NCI-H82 treated with DMSO at 0.1 percent for 48 hours (cell line): ENCODE measurements around the gene OCEL1.
A peak's percentile ranks its signal among the peaks of the same experiment; 100 is the strongest.
"Not testable (repeated sequence)": the region's sequence is repeated elsewhere in the genome, so short reads cannot be mapped to it uniquely, and the experiment has no call there.

ENCODE experiments used
- DNase-seq: peaks from one replicate; lab custom pipeline; 2025; ENCODE audit not compliant: unreplicated experiment; lab: John Stamatoyannopoulos, UW

Gene OCEL1

DNA sequence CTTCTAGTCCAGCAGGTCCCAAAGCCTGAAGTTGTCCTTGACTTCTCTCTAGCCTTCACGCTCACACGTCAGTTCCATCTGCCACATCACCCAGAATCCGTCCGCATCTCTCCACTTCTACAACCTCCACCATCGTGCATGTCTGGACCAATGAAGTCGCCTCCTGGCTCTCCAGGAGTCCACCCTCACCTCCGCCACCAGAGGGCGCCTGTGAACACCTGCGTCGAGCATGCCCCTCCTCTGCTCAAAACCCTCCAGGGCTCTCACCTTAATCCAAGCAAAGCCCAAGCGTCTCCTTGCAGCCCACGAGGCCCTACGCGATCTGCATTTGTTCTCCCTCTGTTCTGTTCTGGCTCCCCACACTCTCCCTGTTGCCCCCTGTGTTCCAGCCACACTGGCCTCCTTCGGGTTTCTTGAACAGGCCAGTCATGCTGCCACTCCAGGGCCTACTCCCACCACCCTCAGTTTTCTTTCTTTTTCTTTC lies 34.9 kb downstream of the OCEL1 start:
- peak; percentile 97 for DNase-seq

DNA sequence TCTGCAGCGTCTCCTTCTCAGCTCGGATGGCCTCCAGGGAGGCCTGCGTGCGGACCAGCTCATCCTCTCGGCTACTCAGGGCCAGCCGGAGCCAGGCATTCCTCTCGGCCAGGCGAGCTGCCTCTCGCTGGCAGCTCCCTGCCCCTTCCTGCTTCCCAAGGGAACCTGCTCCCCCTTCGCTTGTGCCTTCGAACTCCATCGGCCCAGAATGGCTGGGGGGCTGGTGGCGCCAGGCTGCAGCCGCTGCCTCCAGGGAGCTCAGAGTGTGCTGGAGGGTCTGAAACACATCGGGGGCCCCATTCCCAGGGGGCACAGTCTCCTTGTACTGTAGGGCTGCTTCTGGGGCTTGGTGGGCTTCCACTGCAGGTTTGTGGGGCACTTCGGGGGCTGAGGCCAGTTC lies 36.5 kb downstream of the OCEL1 start:
- DNase-seq = no peak

DNA sequence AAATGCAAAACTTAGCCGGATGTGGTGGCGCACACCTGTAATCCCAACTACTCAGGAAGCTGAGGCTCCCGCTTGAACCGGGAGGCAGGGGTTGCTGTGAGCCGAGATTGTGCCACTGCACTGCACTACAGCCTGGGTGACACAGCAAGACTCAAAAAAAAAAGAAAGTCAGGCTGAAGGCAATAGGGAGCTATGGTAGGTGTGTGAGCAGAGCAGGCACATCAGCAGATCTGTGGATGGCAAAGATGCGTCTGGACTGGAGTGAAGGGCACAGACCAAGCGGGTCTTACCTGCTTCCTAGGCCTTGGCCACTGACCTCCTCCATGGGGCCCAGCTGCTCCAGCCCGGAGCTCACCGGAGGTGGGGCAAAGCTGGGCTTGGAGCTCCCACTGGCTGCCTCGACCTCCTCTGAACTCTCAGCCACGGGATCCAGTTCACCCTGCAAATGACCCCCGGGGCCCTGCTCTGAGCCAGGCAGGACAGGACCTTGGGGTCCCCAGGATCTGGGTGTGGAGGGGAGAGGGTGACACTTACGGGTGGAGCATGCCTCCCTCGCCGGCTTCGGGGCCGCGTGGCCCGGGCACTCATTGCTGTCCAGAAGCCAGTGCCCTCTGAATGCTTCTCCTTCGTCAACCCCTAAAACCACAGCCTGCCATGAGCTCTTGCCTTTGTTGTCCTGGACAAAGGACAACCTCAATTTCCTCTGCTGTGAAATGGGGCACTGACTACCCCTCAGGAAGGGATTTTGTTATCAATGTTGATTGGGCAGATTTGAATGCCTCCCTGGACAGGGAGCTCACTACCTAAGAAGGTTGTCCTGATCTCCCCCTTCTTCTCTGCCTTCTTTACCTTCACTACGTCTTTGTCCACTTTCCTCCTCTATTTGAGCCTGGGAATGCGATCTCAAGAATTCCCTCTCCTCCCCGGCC lies 38.0 kb downstream of the OCEL1 start:
- no peak for DNase-seq

DNA sequence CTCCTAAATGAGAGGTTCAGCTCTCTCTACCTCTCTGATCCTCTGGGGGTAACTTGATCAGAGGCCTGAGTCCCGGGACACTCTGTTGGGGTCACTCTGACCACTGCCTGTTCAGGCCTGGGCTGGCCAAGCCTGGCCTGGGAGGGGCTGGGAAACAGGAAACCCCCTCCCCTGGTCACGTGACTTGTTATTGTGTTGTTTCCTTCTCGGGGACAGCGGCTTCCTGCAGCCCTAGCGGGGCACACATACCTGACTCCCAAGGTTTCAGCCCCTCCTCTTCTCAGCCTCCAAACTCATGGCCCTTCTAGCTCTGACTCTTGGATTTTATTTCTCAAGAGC lies 38.6 kb downstream of the OCEL1 start, which contains the start of gene USHBP1:
Gene USHBP1, minus strand, starts transcription at position 105 of the 339 bp plus-strand sequence. CDS start 446 bp downstream, outside the sequence.
- DNase-seq = no peak

DNA sequence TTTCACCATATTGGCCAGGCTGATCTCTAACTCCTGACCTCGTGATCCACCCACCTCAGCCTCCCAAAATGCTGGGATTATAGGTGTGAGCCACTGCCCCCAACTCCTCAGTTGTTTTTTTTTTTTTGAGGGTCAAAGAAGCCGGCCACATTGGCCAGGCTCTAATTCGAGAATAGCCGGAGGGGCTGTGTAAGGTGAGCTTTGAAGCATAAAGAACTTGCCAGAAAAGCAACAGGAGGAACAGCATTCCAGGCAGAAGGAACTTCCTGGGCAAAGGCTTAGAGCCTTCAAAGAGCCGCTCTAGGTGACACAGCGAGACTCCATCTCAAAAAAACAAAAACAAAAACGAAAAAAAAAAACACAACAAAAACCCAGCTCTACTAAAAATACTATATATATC lies 40.0 kb downstream of the OCEL1 start:
- DNase-seq = no peak

DNA sequence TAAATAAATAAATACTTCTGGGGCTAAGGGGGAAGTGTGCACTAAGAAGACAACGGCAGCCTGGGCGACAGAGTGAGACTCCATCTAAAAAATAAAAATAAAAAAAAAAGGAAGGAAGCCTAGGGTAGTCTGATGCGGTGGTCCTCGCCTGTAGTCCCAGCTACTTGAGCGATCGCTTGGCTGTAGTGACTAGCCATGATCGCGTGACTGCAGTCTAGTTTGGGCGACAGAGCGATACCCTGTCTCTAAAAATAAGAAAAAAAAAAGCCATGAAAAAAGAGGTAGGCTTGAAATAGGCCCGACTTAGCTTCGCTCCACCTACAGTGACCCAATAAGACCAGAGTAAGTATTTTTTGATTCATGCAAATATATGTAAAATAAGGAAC lies 40.6 kb downstream of the OCEL1 start:
- no peak for DNase-seq

DNA sequence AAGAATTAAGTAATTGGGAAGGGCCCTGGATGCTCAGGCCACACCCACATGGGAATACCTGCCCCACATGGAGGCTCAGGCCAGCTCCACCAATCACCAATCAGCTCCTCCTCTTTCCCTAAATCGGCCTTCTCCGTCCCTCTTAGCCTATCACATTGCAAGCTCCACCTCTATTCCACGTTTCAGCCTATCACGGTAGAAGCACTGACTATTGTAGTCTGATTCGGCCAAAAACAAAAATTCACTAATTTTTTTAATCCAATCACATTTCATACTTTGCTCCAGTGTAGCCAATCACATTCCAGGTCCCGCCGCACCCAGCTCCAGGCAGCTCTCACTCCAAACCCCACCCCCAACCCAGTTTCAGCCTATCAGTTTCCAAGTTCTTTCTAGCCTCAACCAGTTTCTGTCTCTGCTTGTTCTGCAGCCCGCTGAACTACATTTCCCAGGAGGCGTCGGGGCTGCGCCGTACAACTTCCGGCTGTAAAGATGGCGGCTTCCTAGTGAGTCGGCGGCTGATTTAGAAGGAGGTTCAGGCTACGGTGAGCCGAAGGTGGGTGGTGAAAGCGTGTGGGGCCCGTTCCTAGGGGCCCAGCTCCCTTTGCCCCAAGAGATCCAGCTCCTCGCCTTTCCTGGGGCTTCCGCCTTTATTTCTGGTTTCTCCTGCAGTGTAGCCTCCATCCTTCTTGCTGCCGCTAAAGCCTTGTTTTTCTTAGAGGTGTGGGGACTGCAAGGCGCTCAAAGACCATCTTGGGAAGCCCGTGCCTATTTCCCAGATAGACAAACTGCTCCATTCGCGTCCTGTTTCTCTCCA lies 41.2 kb downstream of the OCEL1 start, which contains the start of gene BABAM1:
Gene BABAM1, plus strand, starts transcription at position 469 of the 814 bp plus-strand sequence. CDS start 1,364 bp downstream, outside the sequence.
- peak; percentile 100 for DNase-seq

DNA sequence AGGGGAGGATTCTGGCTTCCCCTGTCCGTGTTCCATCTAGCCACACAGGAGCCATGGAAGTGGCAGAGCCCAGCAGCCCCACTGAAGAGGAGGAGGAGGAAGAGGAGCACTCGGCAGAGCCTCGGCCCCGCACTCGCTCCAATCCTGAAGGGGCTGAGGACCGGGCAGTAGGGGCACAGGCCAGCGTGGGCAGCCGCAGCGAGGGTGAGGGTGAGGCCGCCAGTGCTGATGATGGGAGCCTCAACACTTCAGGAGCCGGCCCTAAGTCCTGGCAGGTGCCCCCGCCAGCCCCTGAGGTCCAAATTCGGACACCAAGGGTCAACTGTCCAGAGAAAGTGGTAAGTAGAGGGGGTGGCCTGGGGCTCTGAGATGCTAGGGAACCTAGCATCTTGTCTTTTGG lies 42.7 kb downstream of the OCEL1 start:
- no peak for DNase-seq

DNA sequence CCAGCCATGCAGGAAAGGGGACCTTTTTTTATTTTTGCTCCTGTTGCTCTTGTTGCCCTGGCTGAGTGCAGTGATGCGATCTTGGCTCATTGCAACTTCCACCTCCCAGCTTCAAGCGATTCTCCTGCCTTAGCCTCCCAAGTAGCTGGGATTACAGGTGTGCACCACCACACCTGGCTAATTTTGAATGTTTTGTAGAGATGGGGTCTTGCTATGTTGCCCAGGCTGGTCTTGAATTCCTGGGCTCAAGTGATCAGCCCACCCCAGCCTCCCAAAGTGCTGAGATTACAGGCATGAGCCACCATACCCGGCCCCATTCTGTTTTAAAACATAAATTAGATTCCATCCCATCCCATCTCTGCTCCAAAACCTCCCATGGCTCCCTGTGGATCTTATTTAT lies 48.9 kb downstream of the OCEL1 start:
- not testable (repeated sequence) for DNase-seq

DNA sequence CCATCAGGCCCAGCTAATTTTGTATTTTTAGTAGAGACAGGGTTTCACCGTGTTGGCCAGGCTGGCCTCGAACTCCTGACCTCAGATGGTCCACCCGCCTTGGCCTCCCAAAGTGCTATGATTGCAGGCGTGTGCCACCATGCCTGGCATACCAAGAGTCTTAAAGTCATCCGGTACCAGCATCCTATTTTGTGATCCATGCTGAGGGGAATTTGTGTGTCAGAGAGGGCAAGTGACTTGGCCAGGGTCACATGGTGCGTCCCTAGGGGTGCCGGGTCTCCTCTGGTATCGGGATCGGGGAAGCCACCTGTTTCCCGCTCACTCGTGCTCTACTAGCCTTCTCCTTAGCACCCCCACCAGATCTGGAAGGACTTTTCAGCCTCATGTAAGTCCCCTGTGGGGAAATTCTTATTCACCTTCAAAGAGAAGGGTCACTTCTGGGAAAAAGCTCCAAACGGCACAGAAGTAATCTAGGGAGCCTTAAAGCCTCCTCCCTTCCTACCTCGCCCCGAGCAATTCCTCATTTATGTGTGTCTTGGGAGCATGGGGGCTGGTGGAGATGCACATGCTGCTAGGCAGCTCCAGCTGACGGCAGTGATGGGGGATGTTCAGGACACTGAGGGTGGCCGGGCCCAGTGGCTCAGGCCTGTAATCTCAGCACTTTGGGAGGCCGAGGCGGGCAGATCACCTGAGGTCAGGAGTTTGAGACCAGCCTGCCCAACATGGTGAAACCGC lies 49.6 kb downstream of the OCEL1 start:
- no peak for DNase-seq
